ENCODE results near the gene MCM9. TPM values are rescaled to one million over a fixed set of nuclear protein-coding genes. Genes with fewer than 3 reads are reported as not detected.
"Not testable (repeated sequence)": the region's sequence is repeated elsewhere in the genome, so short reads cannot be mapped to it uniquely, and the experiment has no call there.

Gene MCM9
- total and polyA plus RNA-seq, 5 donors from 2014 or later: 18.5 to 57.3 (median 21.3) TPM

- no peak overlapping the region for H3K27ac ChIP-seq (ENCODE audit: insufficient read depth, low read length, poor library complexity, severe bottlenecking)
- Mint-ChIP-seq H3K4me3 (no peak overlapping the region), H3K36me3 (peaks cover 43% of the 10 kb centered on the region), H3K27ac (peak overlapping the region in 2 of 3 donors; percentile 48 to 84), H3K27me3 (no peaks in the 10 kb centered on the region), H3K4me1 (peaks cover 23 to 62% (median 51%) of the 10 kb centered on the region in 4 donors), H3K9me3 (peaks cover 0 to 8% (median 3%) of the 10 kb centered on the region in 7 donors)
- H3K9me3 ChIP-seq (ENCODE audit: control insufficient read depth in 2 of 2, low read length in 2 of 2): no peaks in the 10 kb centered on the region
- H3K27me3 ChIP-seq (ENCODE audit: control insufficient read depth, insufficient read depth, low read length): no peaks in the 10 kb centered on the region
- no peak overlapping the region for H3K4me3 ChIP-seq (ENCODE audit: low read depth, low read length)
- DNase-seq (no peak), ATAC-seq (ENCODE audit: low read depth in 2 of 2) (no peak)
- H3K4me1 ChIP-seq (ENCODE audit: control insufficient read depth, insufficient read depth, low read length, poor library complexity, severe bottlenecking): no peaks in the 10 kb centered on the region
- H3K36me3 ChIP-seq (ENCODE audit: control insufficient read depth, insufficient read depth, low read length): peaks cover under 1% of the 10 kb centered on the region
These were observed 62.6 kb downstream of the MCM9 start for GRCh38 chr6:118872318-118872717.

- peaks cover 29 to 62% (median 49%) of the 10 kb centered on the region in 4 donors for H3K4me1 Mint-ChIP-seq
- Histone ChIP-seq H3K4me3 (ENCODE audit: low read depth, low read length) (no peak overlapping the region), H3K27ac (ENCODE audit: insufficient read depth, low read length, poor library complexity, severe bottlenecking) (no peak overlapping the region), H3K36me3 (ENCODE audit: control insufficient read depth, insufficient read depth, low read length) (no peaks in the 10 kb centered on the region), H3K9me3 (ENCODE audit: control insufficient read depth in 2 of 2, low read length in 2 of 2) (no peaks in the 10 kb centered on the region), H3K27me3 (ENCODE audit: control insufficient read depth, insufficient read depth, low read length) (no peaks in the 10 kb centered on the region), H3K4me1 (ENCODE audit: control insufficient read depth, insufficient read depth, low read length, poor library complexity, severe bottlenecking) (no peaks in the 10 kb centered on the region)
- H3K9me3 Mint-ChIP-seq: peaks cover 1 to 14% (median 4%) of the 10 kb centered on the region in 7 donors
- DNase-seq: no peak
- peaks cover 38% of the 10 kb centered on the region for H3K36me3 Mint-ChIP-seq
- ATAC-seq (ENCODE audit: low read depth in 2 of 2): no peak
- peak overlapping the region in 1 of 3 donors; percentile 13 for H3K27ac Mint-ChIP-seq
- peak overlapping the region in 1 of 4 donors; percentile 2 for H3K4me3 Mint-ChIP-seq
- H3K27me3 Mint-ChIP-seq: no peaks in the 10 kb centered on the region
These were observed 63.6 kb downstream of the MCM9 start for GRCh38 chr6:118871331-118871730.

- Histone ChIP-seq H3K27me3 (ENCODE audit: control insufficient read depth, insufficient read depth, low read length) (no peaks in the 10 kb centered on the region), H3K9me3 (ENCODE audit: control insufficient read depth in 2 of 2, low read length in 2 of 2) (no peaks in the 10 kb centered on the region), H3K4me1 (ENCODE audit: control insufficient read depth, insufficient read depth, low read length, poor library complexity, severe bottlenecking) (no peaks in the 10 kb centered on the region), H3K4me3 (ENCODE audit: low read depth, low read length) (no peak overlapping the region), H3K27ac (ENCODE audit: insufficient read depth, low read length, poor library complexity, severe bottlenecking) (no peak overlapping the region), H3K36me3 (ENCODE audit: control insufficient read depth, insufficient read depth, low read length) (no peaks in the 10 kb centered on the region)
- peaks cover 2 to 18% (median 5%) of the 10 kb centered on the region in 7 donors for H3K9me3 Mint-ChIP-seq
- H3K27me3 Mint-ChIP-seq: no peaks in the 10 kb centered on the region
- H3K4me3 Mint-ChIP-seq: peak overlapping the region in 1 of 4 donors; percentile 1
- peaks cover 36 to 70% (median 56%) of the 10 kb centered on the region in 4 donors for H3K4me1 Mint-ChIP-seq
- no peak overlapping the region for H3K27ac Mint-ChIP-seq
- peaks cover 37% of the 10 kb centered on the region for H3K36me3 Mint-ChIP-seq
- DNase-seq (no peak), ATAC-seq (ENCODE audit: low read depth in 2 of 2) (no peak)
These were observed 64.9 kb downstream of the MCM9 start for GRCh38 chr6:118869894-118870589.

GRCh38 chr6:118869350-118869749 is 65.6 kb downstream of the MCM9 start:
- Mint-ChIP-seq H3K4me3 (peak overlapping the region in 1 of 4 donors; percentile 1), H3K36me3 (peaks cover 36% of the 10 kb centered on the region), H3K4me1 (peaks cover 41 to 73% (median 61%) of the 10 kb centered on the region in 4 donors), H3K9me3 (peaks cover 2 to 18% (median 5%) of the 10 kb centered on the region in 7 donors), H3K27me3 (no peaks in the 10 kb centered on the region), H3K27ac (no peak overlapping the region)
- H3K36me3 ChIP-seq (ENCODE audit: control insufficient read depth, insufficient read depth, low read length): no peaks in the 10 kb centered on the region
- no peaks in the 10 kb centered on the region for H3K9me3 ChIP-seq (ENCODE audit: control insufficient read depth in 2 of 2, low read length in 2 of 2)
- peaks cover 5% of the 10 kb centered on the region for H3K4me1 ChIP-seq (ENCODE audit: control insufficient read depth, insufficient read depth, low read length, poor library complexity, severe bottlenecking)
- no peaks in the 10 kb centered on the region for H3K27me3 ChIP-seq (ENCODE audit: control insufficient read depth, insufficient read depth, low read length)
- no peak for ATAC-seq (ENCODE audit: low read depth in 2 of 2)
- no peak overlapping the region for H3K27ac ChIP-seq (ENCODE audit: insufficient read depth, low read length, poor library complexity, severe bottlenecking)
- no peak overlapping the region for H3K4me3 ChIP-seq (ENCODE audit: low read depth, low read length)
- no peak for DNase-seq

GRCh38 chr6:118868901-118869300 is 66.1 kb downstream of the MCM9 start:
- not testable (repeated sequence) for DNase-seq; H3K4me3 Mint-ChIP-seq; H3K27ac Mint-ChIP-seq; H3K27me3 ChIP-seq (ENCODE audit: control insufficient read depth, insufficient read depth, low read length); H3K27me3 Mint-ChIP-seq; ATAC-seq (ENCODE audit: low read depth in 2 of 2); H3K4me3 ChIP-seq (ENCODE audit: low read depth, low read length); H3K4me1 ChIP-seq (ENCODE audit: control insufficient read depth, insufficient read depth, low read length, poor library complexity, severe bottlenecking); H3K9me3 ChIP-seq (ENCODE audit: control insufficient read depth in 2 of 2, low read length in 2 of 2); H3K36me3 ChIP-seq (ENCODE audit: control insufficient read depth, insufficient read depth, low read length); H3K27ac ChIP-seq (ENCODE audit: insufficient read depth, low read length, poor library complexity, severe bottlenecking)
- Mint-ChIP-seq H3K4me1 (peaks cover 44 to 75% (median 64%) of the 10 kb centered on the region in 4 donors), H3K9me3 (peaks cover 2 to 18% (median 5%) of the 10 kb centered on the region in 7 donors), H3K36me3 (peaks cover 34% of the 10 kb centered on the region)

- no peaks in the 10 kb centered on the region for H3K27me3 Mint-ChIP-seq
- H3K36me3 ChIP-seq (ENCODE audit: control insufficient read depth, insufficient read depth, low read length): no peaks in the 10 kb centered on the region
- H3K4me3 Mint-ChIP-seq: no peak overlapping the region
- peaks cover 9% of the 10 kb centered on the region for H3K4me1 ChIP-seq (ENCODE audit: control insufficient read depth, insufficient read depth, low read length, poor library complexity, severe bottlenecking)
- H3K9me3 Mint-ChIP-seq: peaks cover 2 to 18% (median 5%) of the 10 kb centered on the region in 7 donors
- H3K27ac ChIP-seq (ENCODE audit: insufficient read depth, low read length, poor library complexity, severe bottlenecking): no peak overlapping the region
- no peak overlapping the region for H3K27ac Mint-ChIP-seq
- no peaks in the 10 kb centered on the region for H3K27me3 ChIP-seq (ENCODE audit: control insufficient read depth, insufficient read depth, low read length)
- no peak overlapping the region for H3K4me3 ChIP-seq (ENCODE audit: low read depth, low read length)
- no peak for DNase-seq
- H3K36me3 Mint-ChIP-seq: peaks cover 30% of the 10 kb centered on the region
- peaks cover 55 to 75% (median 69%) of the 10 kb centered on the region in 4 donors for H3K4me1 Mint-ChIP-seq
- H3K9me3 ChIP-seq (ENCODE audit: control insufficient read depth in 2 of 2, low read length in 2 of 2): no peaks in the 10 kb centered on the region
- ATAC-seq (ENCODE audit: low read depth in 2 of 2): no peak
These were observed 67.8 kb downstream of the MCM9 start for GRCh38 chr6:118867181-118867580.

GRCh38 chr6:118865100-118865391 is 69.9 kb downstream of the MCM9 start:
- Mint-ChIP-seq H3K27ac (peak overlapping the region; percentile 65 to 90 (median 88)), H3K4me1 (peaks cover 42 to 68% (median 56%) of the 10 kb centered on the region in 4 donors), H3K9me3 (peaks cover 2 to 20% (median 5%) of the 10 kb centered on the region in 7 donors), H3K4me3 (peak overlapping the region in 2 of 4 donors; percentile 76 to 78), H3K36me3 (peaks cover 25% of the 10 kb centered on the region), H3K27me3 (no peaks in the 10 kb centered on the region)
- Histone ChIP-seq H3K27ac (ENCODE audit: insufficient read depth, low read length, poor library complexity, severe bottlenecking) (no peak overlapping the region), H3K36me3 (ENCODE audit: control insufficient read depth, insufficient read depth, low read length) (peaks cover 3% of the 10 kb centered on the region), H3K9me3 (ENCODE audit: control insufficient read depth in 2 of 2, low read length in 2 of 2) (no peaks in the 10 kb centered on the region), H3K27me3 (ENCODE audit: control insufficient read depth, insufficient read depth, low read length) (no peaks in the 10 kb centered on the region), H3K4me3 (ENCODE audit: low read depth, low read length) (peak overlapping the region; percentile 46), H3K4me1 (ENCODE audit: control insufficient read depth, insufficient read depth, low read length, poor library complexity, severe bottlenecking) (peaks cover 9% of the 10 kb centered on the region)
- ATAC-seq (ENCODE audit: low read depth in 2 of 2) (no peak), DNase-seq (no peak)
